HG03060 (cell line): ENCODE measurements around the gene DOK1.

Source experiments
- ATAC-seq: cut with Tn5 transposase; IDR thresholded peaks from one replicate; pipeline ENCODE4 v1.9.1; 2021; ENCODE audit warnings: low read depth, moderate number of reproducible peaks; ENCODE audit not compliant: unreplicated experiment

DOK1 gene

GRCh38 chr2:74553892-74554819 is at the start of gene DOK1, which contains the start of gene LOXL3:
Gene DOK1, plus strand, starts transcription at chr2:74554720. Its CDS starts 35 bp downstream, at chr2:74554755.
Gene LOXL3, minus strand, starts transcription at chr2:74553942. Its CDS starts 1,308 bp downstream, at chr2:74552634.
- ATAC-seq = no peak

- no peak for ATAC-seq
These were observed 48.9 kb upstream of the DOK1 start for GRCh38 chr2:74505448-74506246.

- ATAC-seq = peak; percentile 80
These were observed 47.2 kb upstream of the DOK1 start, which contains the start of gene PCGF1 for GRCh38 chr2:74507145-74507925. Gene PCGF1, minus strand, starts transcription at chr2:74507695. Its CDS starts 27 bp downstream, at chr2:74507668.

- no peak for ATAC-seq
These were observed 46.5 kb upstream of the DOK1 start for GRCh38 chr2:74507926-74508520.

GRCh38 chr2:74510272-74510671 is 44.2 kb upstream of the DOK1 start:
- no peak for ATAC-seq

DNA sequence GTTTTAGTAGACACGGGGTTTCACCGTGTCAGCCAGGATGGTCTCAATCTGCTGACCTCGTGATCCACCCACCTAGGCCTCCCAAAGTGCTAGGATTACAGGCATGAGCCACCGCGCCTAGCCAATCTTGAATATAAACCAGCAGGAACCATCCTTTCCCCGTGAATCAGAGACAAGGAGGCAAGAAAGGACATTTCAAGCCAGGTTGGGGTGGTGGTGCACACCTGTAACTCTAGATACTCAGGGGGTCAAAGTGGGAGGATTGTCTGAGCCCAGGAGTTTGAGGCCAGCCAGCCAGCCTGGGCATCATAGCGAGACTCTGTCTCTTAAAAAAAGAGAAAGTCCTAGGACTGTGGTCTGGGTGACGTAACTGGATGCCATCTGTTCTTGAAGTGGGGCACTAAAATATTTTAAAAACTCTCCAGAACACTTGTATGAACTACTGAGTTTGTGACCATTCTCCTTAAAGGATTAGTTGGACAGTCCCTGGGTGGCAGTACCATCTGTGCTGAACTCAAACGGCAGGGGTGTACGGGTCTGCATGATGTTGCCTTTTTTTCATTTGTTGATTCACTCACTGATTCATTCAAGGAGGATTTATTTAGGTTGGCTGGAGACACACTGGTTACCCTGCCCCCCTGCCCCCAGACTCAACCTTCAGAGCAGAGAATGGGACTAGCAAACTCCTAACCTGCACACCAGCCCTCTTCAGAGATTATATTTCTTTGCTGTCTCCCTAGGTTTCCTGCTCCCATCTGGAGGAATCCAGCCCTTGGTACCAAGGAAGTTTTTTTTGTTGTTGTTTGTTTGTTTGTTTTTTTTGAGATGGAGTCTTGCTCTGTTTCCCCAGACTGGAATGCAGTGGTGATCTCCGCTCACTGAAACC is 43.2 kb upstream of the DOK1 start:
- ATAC-seq = no peak

DNA sequence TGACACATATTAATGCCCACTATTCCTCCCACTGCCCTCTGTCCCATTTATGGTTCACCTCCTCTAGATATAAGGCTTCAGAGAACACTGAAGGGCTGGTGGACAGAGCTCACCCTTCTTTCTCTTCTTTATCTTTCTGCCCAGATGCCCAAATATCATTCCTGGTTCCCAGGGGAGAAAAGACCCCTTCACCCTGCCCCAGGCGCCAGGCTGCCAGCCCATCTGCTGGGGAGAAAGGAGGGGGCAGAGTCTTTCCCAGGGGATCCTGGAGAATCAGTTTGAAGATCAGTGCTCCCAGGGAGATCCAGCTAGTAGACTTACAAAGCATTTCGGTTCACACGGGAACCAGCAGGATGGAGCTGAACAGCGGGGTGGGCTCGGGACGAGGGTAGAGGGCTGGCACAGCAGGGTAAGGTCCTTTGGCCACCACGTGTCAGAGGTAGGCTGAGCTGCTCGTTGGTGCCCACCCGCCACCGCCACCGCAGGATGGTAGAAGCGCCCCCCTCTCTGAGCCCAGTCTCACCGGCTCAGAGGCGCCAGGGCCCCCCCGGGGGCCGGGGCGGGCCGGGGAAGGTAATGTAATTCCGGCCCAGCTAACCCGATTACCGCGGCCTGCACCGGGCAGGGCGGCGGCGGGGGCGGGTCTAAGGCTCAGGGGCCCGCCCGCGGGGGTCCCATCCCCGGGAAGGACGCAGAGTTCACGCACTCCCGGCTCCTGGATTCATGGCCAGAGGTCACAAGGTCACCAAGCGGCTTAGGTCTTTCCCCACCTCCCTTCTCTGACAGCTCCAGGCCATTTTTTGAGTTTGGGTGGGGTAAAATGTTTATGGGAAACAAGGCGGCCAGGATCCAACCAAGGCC is 41.5 kb upstream of the DOK1 start:
- ATAC-seq = no peak

GRCh38 chr2:74513605-74514367 is 40.7 kb upstream of the DOK1 start:
- ATAC-seq = no peak

DNA sequence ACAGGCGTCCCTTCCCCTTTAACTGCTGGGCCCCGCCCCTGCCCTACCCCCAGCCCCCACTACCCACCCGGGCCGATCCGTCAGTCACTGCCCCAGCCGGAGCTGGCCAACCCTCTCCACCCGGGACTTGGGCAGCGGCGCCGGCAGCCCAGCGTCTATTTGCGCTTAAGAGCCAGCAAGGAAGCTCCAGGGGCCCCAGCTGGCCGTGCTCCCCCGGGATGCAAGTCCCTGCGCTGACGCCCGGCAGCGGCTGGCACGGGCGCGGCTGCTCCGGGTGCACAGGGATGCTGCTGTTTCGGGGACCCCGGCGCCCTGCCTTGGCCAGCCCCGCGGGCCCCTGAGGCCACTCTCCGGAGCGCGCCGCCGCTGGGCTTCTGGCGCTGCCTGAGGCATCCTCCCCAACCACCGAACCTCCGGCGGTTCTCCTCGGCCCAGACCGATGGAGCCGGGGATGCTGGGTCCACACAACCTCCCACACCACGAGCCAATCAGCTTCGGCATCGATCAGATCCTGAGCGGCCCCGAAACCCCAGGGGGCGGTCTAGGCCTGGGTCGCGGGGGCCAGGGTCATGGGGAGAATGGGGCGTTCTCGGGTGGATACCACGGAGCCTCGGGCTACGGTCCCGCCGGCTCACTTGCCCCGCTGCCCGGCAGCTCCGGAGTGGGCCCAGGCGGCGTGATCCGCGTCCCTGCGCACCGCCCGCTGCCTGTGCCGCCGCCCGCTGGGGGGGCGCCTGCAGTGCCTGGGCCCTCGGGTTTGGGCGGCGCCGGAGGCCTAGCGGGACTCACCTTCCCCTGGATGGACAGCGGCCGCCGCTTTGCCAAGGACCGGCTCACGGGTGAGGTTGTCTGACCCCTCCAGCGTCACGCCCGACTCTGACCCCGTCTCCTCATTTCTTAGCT is 39.9 kb upstream of the DOK1 start, which contains the start of gene TLX2:
Gene TLX2 (plus strand): TSS at position 83 of the 903 bp plus-strand sequence. CDS start 357 bp downstream, at position 440.
- ATAC-seq = no peak

GRCh38 chr2:74515271-74515980 is 39.1 kb upstream of the DOK1 start:
- no peak for ATAC-seq

GRCh38 chr2:74515981-74516633 is 38.4 kb upstream of the DOK1 start:
- ATAC-seq = no peak

DNA sequence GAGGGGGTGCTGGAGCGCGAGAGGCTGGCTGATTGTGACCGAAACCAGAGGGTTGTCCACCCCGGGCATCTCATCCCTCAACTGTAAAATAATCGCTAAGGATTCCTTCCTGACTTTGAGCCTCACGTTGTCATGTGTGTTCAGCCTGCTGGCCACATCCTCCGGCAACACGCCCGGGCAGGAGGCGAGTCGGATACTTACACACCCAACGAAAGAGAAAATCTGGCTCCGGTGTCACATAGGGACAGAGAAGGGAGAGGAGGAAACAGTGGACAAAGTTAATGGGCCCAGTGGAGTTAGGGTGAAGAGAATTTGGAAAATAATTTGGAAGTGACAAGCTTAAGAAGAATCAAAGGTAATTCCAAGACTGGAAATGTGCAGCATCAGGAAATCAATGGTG is 37.9 kb upstream of the DOK1 start:
- no peak for ATAC-seq

- no peak for ATAC-seq
These were observed 32.0 kb upstream of the DOK1 start for GRCh38 chr2:74522516-74522915.

DNA sequence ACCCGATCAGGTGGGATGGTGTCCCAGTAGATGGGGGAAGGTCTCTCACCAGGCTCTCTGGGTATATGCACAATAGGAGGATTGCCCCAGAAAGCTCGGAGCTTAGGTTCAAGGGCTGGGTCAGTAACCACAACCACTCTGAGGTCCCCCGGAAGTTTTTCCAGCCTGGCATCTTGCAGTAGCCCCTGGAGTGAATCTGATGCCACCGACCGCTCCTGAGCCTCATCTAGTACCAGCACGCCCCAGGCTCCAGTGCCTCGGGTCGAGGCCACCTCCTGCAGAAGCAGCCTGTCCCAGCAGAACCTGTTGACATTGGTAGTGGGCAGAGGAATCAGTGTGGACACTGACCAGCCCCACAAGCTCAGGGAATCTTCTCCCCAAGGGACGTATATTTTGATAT is 30.5 kb upstream of the DOK1 start:
- ATAC-seq = no peak
